DOHH2 (cell line): ENCODE results near the gene CDH12.

Experiments
- CTCF ChIP-seq: fragments of 200-600 bp; sonication (generic); IDR thresholded peaks from one replicate; pipeline ENCODE4 v1.5.1; 2014; ENCODE audit warnings: antibody characterized with exemption, mild to moderate bottlenecking, low read depth, low read length; ENCODE audit not compliant: poor library complexity, severe bottlenecking
- EZH2phosphoT487 ChIP-seq: fragments of 200-600 bp; sonication (generic); IDR thresholded peaks from 2 replicates; pipeline ENCODE4 v1.6.1; 2017; ENCODE audit warnings: borderline replicate concordance, mild to moderate bottlenecking, antibody characterized with exemption, low read length, moderate library complexity, mixed read lengths

- TF ChIP-seq CTCF: no peak
- no peak for TF ChIP-seq EZH2phosphoT487
These were observed 799.9 kb downstream of the CDH12 start for GRCh38 chr5:22053195-22053594.
